HEK293T (cell line): ENCODE data around the gene RNU6-9.
A peak's percentile ranks its signal among the peaks of the same experiment; 100 is the strongest.
"Not testable (repeated sequence)": the region's sequence is repeated elsewhere in the genome, so short reads cannot be mapped to it uniquely, and the experiment has no call there.

Source experiments
- CTCF ChIA-PET: fragments of 350-600 bp; formaldehyde crosslinking; extraction: SDS; loops from one replicate; lab custom pipeline; 2021; ENCODE audit warnings: antibody characterized with exemption, inconsistent platforms; lab: Yijun Ruan, JAX
- POLR2A ChIA-PET: fragments of 350-600 bp; formaldehyde crosslinking; extraction: SDS; loops from one replicate; lab custom pipeline; 2020; ENCODE audit warnings: antibody characterized with exemption, inconsistent platforms; lab: Yijun Ruan, JAX
- DNase-seq: peaks from one replicate; pipeline ENCODE4 v3.0.0; 2012; ENCODE audit warnings: mixed read lengths; ENCODE audit errors: extremely low spot score
- ARNT ChIP-seq: fragments of 450-650 bp; IDR thresholded peaks from 2 replicates; pipeline ENCODE4 v1.6.1; 2017; ENCODE audit warnings: mild to moderate bottlenecking
- BHLHE40 ChIP-seq: fragments of 450-650 bp; IDR thresholded peaks from 2 replicates; pipeline ENCODE4 v1.6.1; 2016; ENCODE audit warnings: mild to moderate bottlenecking, moderate library complexity, borderline replicate concordance
- CTBP1 ChIP-seq: fragments of 450-650 bp; IDR thresholded peaks from 2 replicates; pipeline ENCODE4 v1.6.1; 2016; ENCODE audit warnings: borderline replicate concordance
- ELF4 ChIP-seq: fragments of 450-650 bp; IDR thresholded peaks from 2 replicates; pipeline ENCODE4 v1.6.1; 2017; ENCODE audit warnings: antibody characterized with exemption
- FOXA1 ChIP-seq: fragments of 450-650 bp; IDR thresholded peaks from 2 replicates; pipeline ENCODE4 v1.6.1; 2016; ENCODE audit warnings: mild to moderate bottlenecking
- FOXK2 ChIP-seq: fragments of 450-650 bp; IDR thresholded peaks from 2 replicates; pipeline ENCODE4 v1.6.1; 2016; ENCODE audit warnings: mild to moderate bottlenecking
- FOXM1 ChIP-seq: fragments of 450-650 bp; IDR thresholded peaks from 2 replicates; pipeline ENCODE4 v1.6.1; 2017; ENCODE audit warnings: mild to moderate bottlenecking, borderline replicate concordance
- HDGF ChIP-seq: fragments of 450-650 bp; IDR thresholded peaks from 2 replicates; pipeline ENCODE4 v1.6.1; 2017; ENCODE audit warnings: antibody characterized with exemption, borderline replicate concordance
- L3MBTL2 ChIP-seq: fragments of 450-650 bp; conservative IDR thresholded peaks from 2 replicates; pipeline ENCODE4 v1.6.1; 2016; ENCODE audit warnings: mild to moderate bottlenecking
- LEF1 ChIP-seq: fragments of 450-650 bp; IDR thresholded peaks from 2 replicates; pipeline ENCODE4 v1.6.1; 2017; ENCODE audit warnings: mild to moderate bottlenecking, borderline replicate concordance
- NFRKB ChIP-seq: fragments of 450-650 bp; IDR thresholded peaks from 2 replicates; pipeline ENCODE4 v1.6.1; 2016; ENCODE audit warnings: mild to moderate bottlenecking, moderate library complexity
- SP1 ChIP-seq: fragments of 450-650 bp; IDR thresholded peaks from 2 replicates; pipeline ENCODE4 v1.6.1; 2017
- SUZ12 ChIP-seq: fragments of 450-650 bp; IDR thresholded peaks from 2 replicates; pipeline ENCODE4 v1.6.1; 2016; ENCODE audit warnings: mild to moderate bottlenecking
- TARDBP ChIP-seq: fragments of 450-650 bp; IDR thresholded peaks from 2 replicates; pipeline ENCODE4 v1.6.1; 2016
- ZNF384 ChIP-seq: fragments of 450-650 bp; IDR thresholded peaks from 2 replicates; pipeline ENCODE4 v1.6.1; 2016
- TF ChIP-seq, protein P1 (sequence below): fragments of 450-650 bp; IDR thresholded peaks from 2 replicates; pipeline ENCODE4 v1.6.1; 2016

Gene RNU6-9

DNA sequence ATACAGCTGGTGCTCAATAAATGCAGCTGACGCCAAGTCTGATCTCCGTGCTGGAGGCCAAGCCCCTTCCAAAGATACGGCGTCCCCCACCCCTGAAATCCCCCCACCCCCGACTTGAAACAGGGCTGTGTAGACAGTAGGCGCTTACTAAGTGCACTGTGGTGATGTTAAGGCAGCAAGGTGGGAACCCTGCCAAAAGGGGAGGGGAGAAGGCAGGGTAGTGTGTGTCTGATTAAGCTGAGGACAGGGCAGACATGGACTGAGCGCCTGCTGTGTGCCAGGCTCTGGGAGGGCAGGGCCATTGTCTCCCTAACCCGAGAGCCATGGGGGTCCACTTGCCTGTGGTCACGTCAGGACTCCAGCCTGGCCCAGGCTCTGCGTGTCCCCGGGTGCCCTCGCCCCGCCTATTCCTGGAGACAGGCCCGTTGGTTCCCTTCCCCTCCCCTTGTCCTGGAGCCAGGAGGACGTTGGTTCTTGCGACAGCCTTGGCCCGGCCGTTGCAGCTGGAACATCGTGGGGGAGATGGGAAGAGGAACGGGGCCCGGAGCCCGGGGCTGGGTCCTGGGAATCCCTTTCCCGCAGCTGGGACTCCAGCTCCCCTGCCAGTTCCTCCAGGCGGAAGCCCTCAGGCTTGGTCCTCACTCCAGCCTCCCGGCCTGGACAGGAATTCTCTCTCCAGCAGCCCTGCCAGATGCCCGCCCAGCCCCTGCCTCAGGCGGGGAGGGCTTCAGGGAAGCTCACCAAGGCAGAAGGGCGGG is 42.9 kb upstream of the RNU6-9 start:
- POLR2A ChIA-PET = no interaction called here
- no peak for DNase-seq
- TF ChIP-seq FOXA1 = no peak
- TF ChIP-seq ARNT = no peak
- no peak for TF ChIP-seq HDGF
- no peak for TF ChIP-seq FOXM1
- TF ChIP-seq NFRKB = no peak
- no peak for TF ChIP-seq FOXK2
- CTCF ChIA-PET = no interaction called here

DNA sequence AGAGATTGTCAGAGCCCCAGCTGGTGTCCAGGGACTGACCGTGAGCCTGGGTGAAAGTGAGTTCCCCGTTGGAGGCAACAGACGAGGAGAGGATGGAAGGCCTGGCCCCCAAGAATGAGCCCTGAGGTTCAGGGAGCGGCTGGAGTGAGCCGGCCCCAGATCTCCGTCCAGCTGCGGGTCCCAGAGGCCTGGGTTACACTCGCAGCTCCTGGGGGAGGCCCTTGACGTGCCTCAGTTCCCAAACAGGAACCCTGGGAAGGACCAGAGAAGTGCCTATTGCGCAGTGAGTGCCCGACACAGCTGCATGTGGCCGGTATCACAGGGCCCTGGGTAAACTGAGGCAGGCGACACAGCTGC is 42.3 kb upstream of the RNU6-9 start:
- ChIA-PET POLR2A (no interaction called here), CTCF (no interaction called here)
- TF ChIP-seq LEF1 = no peak
- TF ChIP-seq L3MBTL2 = no peak
- no peak for TF ChIP-seq SUZ12
- no peak for TF ChIP-seq FOXA1
- no peak for TF ChIP-seq CTBP1
- no peak for DNase-seq

DNA sequence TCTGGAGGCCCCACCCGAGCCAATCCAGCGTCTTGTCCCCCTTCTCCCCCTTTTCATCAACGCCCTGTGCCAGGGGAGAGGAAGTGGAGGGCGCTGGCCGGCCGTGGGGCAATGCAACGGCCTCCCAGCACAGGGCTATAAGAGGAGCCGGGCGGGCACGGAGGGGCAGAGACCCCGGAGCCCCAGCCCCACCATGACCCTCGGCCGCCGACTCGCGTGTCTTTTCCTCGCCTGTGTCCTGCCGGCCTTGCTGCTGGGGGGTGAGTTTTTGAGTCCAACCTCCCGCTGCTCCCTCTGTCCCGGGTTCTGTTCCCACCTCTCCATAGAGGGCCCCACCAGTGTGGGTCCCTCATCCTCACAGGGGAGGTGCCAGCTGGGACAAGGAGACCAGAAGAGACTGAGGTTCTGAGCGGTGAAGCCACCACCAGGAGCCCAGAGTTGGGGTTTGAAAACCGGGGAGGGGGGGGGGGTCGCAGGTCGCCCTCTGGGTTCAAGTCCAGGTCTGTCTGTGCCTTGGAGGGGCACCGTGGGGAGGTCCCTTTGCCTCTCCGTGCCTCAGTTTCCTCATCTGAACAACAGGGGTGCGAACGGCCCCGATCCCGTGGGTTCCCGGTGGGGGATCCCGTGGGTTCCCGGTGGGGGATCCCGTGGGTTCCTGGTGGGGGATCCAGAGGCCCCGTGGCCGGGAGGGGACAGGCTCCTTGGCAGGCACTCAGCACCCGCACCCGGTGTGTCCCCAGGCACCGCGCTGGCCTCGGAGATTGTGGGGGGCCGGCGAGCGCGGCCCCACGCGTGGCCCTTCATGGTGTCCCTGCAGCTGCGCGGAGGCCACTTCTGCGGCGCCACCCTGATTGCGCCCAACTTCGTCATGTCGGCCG is 40.9 kb upstream of the RNU6-9 start, which contains the start of gene ELANE:
Gene ELANE (plus strand): TSS at position 168 of the 878 bp plus-strand sequence. CDS start 26 bp downstream, at position 194.
- DNase-seq = no peak
- ChIA-PET POLR2A (no interaction called here), CTCF (no interaction called here)
- no peak for TF ChIP-seq TARDBP
- no peak for TF ChIP-seq ARNT
- no peak for TF ChIP-seq BHLHE40
- TF ChIP-seq LEF1 = no peak
- no peak for TF ChIP-seq NFRKB

DNA sequence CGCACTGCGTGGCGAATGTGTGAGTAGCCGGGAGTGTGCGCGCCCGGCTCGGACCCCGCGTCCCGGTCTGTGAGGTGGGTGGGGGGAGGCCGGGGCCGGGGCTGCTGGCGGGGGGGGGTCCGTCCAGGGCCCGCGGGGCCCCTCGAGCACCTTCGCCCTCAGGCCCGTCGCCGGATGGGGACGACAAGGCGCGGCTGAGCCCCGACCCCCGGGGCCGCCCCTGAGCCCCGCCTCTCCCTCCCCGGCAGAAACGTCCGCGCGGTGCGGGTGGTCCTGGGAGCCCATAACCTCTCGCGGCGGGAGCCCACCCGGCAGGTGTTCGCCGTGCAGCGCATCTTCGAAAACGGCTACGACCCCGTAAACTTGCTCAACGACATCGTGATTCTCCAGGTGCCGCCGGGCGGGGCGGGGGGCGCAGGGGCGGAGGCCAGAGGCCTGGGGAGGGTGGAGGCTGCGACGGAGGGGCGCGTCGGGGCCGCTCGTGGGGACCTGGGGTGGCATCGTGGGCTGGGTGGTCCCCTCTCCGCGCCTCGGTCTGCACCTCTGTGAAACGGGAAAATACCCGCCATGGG is 40.2 kb upstream of the RNU6-9 start:
- no peak for DNase-seq
- TF ChIP-seq ELF4 (no peak), NFRKB (no peak), FOXM1 (no peak), FOXK2 (no peak), ZNF384 (no peak), BHLHE40 (no peak), L3MBTL2 (no peak), CTBP1 (no peak)
- TF ChIP-seq, protein P1, sequence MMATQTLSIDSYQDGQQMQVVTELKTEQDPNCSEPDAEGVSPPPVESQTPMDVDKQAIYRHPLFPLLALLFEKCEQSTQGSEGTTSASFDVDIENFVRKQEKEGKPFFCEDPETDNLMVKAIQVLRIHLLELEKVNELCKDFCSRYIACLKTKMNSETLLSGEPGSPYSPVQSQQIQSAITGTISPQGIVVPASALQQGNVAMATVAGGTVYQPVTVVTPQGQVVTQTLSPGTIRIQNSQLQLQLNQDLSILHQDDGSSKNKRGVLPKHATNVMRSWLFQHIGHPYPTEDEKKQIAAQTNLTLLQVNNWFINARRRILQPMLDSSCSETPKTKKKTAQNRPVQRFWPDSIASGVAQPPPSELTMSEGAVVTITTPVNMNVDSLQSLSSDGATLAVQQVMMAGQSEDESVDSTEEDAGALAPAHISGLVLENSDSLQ = no peak
- ChIA-PET POLR2A (no interaction called here), CTCF (no interaction called here)

DNA sequence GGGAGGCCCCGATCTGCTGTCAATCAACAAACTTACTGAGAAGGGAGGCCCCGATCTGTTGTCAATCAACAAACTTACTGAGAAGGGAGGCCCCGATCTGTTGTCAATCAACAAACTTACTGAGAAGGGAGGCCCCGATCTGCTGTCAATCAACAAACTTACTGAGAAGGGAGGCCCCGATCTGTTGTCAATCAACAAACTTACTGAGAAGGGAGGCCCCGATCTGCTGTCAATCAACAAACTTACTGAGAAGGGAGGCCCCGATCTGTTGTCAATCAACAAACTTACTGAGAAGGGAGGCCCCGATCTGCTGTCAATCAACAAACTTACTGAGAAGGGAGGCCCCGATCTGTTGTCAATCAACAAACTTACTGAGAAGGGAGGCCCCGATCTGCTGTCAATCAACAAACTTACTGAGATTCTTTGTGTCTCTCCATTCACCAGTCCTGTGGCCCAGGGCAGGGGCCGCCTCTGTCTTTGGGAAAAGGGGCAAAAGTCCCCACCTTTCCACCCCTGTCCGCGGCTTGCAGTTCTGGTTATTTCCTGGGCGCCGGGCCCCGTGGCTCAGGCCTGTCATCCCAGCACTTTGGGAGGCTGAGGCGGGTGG is 39.6 kb upstream of the RNU6-9 start:
- DNase-seq, POLR2A ChIA-PET, CTCF ChIA-PET: not testable (repeated sequence)
- TF ChIP-seq, protein P1 = peak; percentile 42; the same call in 1 of the 2 replicates

DNA sequence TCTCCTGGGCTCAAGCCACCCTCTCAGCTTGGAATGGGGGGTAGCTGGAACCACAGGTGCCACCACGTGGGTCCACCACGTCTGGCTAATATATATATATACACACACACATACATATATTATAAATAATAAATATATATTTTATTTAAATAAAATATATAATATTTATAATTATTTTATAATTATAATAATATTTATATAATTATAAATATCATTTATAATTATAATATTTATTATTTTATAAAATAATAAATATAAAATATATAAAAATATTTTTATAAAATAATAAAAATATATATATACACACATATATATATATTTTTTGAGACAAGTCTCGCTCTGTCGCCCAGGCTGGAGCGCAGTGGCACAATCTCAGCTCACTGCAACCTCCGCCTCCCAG is 38.7 kb upstream of the RNU6-9 start:
- DNase-seq = no peak
- TF ChIP-seq BHLHE40 (no peak), ARNT (no peak), TARDBP (no peak), ZNF384 (no peak), HDGF (no peak), SUZ12 (no peak)
- ChIA-PET CTCF (no interaction called here), POLR2A (no interaction called here)

DNA sequence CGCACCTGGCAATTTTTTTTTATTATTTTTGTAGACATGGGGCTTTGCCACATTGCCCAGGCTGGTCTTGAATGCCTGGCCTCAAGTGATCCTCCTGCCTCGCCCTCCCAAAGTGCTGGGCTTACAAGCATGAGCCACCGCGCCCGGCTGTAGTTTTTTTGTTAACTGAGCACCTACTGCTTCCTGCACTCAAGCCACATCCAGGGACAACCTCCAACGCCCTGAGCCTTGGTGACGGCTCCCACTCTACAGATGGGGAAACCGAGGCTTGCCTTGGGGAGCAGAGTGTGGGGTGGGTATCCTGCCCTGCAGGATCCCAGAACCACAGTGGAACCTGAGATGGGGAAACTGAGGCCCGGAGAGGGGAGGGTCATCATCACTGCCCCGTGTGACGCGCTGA is 38.1 kb upstream of the RNU6-9 start:
- TF ChIP-seq CTBP1 = no peak
- no peak for TF ChIP-seq FOXM1
- TF ChIP-seq ELF4 = no peak
- no peak for TF ChIP-seq FOXA1
- TF ChIP-seq BHLHE40 = no peak
- TF ChIP-seq L3MBTL2 = no peak
- TF ChIP-seq LEF1 = no peak
- no peak for TF ChIP-seq NFRKB
- TF ChIP-seq, protein P1 = no peak
- TF ChIP-seq SUZ12 = no peak
- TF ChIP-seq ARNT = no peak
- TF ChIP-seq TARDBP = no peak
- no peak for TF ChIP-seq ZNF384
- no peak for TF ChIP-seq SP1
- CTCF ChIA-PET = no interaction called here
- POLR2A ChIA-PET = no interaction called here
- no peak for DNase-seq
